ENCODE data around the gene SDCCAG8.

DNA sequence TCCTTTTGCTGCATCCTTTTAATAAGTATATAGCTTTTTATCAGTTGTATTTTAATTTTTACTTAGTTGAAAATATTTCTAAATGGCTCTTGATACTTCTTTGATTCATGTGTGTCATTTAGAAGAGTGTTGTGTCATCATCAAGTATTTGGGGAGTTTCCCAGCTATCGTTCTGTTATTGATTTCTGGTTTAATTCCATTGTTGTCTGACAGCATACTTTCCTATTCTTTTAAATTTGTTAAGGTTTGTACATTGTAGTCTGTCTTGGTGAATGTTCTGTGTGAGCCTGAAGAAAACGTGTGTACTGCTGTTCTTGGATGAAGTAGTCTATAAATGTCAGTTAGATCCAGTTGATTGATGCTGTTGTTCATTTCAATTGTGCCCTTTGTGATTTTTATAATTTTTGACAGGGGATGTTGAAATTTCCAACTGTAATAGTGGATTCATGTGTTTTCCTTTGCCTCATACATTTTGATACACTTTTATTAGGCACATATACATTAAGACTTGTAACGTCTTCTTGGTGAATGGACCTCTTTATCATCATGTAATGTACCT is 24.8 kb downstream of the SDCCAG8 start:
- TF ChIP-seq GATA2 (IDR thresholded peaks at IDR 0.05; ENCODE audit: low read depth, low read length) = no peak
- no peak for TF ChIP-seq GATA3 (IDR thresholded peaks at IDR 0.05; ENCODE audit: low read depth, low read length)

Measured in SH-SY5Y (cell line).